NCI-H2107 treated with DMSO at 0.1 percent for 48 hours (cell line): ENCODE results near the gene EPAS1.

Experiments used
- DNase-seq: peaks from one replicate; lab custom pipeline; 2025; ENCODE audit not compliant: unreplicated experiment; lab: John Stamatoyannopoulos, UW

Gene EPAS1

DNA sequence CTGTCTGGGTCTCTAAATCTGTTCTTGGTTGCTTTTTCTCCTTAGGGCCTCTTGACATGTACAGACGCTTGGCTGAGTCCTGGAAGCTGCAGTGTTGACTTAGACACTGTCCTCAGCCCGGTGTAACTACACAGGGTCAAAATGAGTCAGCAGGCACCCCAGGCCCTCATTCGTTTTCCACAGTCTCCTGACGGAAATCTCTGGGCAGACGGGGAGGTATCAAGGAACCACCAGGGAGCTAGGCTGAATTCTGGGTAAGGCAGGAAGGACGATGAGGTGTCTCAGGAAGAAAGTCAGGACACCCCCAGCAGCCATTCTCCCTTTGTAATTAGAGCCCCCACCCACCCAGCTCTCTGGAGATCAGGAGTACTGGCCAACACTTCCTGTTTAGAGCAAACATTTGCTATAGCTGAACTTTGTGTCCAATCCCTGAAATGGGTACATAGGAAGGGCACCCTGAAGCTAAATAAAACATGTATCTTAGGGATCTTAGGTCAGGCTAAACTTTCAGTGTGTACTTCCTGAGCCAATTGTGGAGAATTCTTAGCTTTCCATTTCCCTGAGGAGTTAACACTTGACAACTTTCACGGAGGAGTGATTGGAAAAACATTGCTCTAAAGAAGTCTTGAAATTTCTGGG is 23.9 kb upstream of the EPAS1 start:
- no peak for DNase-seq

GRCh38 chr2:46273919-46274318 is 23.3 kb upstream of the EPAS1 start:
- DNase-seq: no peak

DNA sequence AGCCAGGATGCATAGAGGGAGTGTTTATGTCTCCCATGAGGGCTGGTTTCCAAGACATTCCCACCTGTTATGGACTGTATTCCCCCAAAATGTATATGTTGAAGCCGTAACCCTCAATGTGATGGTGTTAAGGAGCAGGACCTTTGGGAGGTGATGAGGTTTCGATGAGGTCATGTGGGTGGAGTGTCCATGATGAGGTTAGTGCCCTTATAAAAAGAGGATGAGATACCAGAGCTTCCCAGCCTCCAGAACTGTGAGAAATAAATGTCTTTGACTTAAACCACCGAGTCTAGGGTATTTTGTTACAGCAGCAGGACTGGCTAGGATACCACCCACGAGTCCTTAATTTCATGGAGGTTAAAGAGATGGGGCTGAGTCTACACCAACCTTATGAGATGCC is 22.6 kb upstream of the EPAS1 start:
- no peak for DNase-seq

DNA sequence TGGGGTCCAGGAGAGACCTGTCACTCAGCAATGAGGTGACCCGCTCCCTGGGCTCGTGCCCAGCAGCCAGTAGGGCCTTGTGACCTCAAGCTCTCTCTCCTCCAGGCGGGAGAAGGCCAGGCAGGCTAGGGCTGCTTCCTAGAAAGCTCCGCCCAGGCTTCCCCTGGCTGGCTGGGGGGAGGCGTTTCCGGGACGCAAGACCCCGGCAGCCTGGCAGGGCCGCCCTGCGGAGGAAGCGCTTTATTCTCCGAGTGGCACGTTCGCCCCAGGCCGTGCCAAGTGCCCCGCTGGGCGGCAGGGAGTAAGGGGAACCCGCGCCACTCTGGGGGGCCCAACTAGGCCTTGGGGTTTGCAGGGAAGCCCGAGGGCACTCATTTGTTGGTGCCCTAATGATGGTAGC is 21.2 kb upstream of the EPAS1 start:
- DNase-seq: no peak

- DNase-seq: no peak
Measured at GRCh38 chr2:46276642-46277041, 20.6 kb upstream of the EPAS1 start.

- DNase-seq: no peak
Measured at GRCh38 chr2:46277431-46278190, 19.6 kb upstream of the EPAS1 start.

- no peak for DNase-seq
Measured at GRCh38 chr2:46278952-46279351, 18.3 kb upstream of the EPAS1 start.

- no peak for DNase-seq
Measured at GRCh38 chr2:46281939-46282338, 15.3 kb upstream of the EPAS1 start.

DNA sequence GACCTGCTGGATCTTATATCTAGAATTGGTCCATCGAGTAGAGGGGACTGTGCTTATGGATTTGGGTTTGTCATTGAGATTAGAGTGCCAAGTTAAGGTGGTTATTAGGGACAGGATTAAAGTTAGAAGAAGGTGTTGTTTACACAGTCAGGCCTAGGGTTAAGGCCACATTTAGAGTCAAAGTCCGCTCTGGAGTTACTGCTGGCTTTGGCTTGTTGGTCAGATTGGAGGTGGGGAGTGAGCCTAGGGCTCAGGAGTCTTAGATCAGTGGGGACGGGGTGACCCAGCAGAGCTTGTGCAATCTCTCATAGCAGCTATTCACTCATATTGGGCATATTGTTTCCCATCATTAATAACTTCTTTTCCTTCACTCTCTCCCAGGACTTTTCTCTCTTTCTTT is 13.5 kb upstream of the EPAS1 start:
- no peak for DNase-seq

DNA sequence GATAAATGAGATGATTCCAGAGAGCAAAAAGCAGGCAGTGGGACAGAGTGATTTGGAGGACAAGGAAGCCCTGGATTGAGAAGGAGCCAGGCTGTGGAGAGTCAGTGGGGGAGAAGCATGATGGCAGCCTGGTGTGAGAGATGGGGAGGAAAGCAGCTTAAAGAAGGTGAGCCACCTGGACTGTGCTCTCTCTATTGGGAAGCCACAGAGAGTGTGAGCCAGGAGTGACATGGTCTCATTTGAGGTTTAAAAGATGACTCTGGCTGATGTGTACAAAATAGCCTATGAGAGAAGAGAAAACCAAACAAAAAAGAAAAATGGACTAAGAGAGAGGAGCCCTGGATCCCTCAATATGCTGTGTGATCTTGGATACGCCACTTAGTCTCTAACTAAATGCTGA is 12.9 kb upstream of the EPAS1 start:
- no peak for DNase-seq

DNA sequence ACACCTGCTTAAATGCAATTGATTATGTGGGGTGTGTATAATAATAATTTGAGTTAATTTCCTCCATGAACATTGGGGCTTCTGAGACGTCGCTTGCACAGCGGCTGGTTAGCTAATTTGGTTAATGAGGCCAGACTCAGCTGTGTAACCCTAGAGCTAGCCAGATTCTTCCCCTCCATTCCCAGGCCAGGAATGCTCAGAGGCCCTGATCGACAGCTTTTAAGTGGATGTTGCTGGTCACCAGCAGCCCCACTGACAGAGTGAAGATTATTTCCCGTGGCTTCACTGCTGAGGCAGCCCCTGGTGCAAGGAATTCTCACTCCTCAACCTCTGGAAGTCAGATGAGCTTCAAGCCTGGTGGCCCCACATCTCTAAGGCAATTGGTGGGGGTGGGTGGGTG is 12.4 kb upstream of the EPAS1 start:
- no peak for DNase-seq

GRCh38 chr2:46286715-46287114 is 10.5 kb upstream of the EPAS1 start:
- no peak for DNase-seq

- no peak for DNase-seq
Measured at GRCh38 chr2:46290078-46290477, 7.1 kb upstream of the EPAS1 start.

DNA sequence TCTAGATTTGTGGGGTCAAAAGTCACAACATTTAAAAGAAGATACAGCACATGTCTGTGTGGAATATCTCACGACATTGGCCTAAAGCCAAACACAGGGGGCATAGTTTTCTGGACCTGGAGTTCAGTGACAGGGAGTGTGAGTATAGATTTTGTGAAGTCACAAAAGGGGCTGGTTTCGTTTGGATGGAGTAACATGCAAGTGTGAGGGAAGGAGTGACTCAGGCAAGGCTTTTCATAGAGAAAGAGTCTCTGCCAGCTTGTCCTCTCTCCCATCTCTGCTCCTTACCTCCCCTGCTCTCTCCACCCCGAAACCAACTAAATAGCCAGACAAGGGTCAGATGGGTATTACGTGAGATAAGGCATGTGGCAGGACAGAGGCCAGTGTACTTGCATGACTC is 3.7 kb upstream of the EPAS1 start:
- DNase-seq: no peak

GRCh38 chr2:46294176-46294836 is 2.9 kb upstream of the EPAS1 start:
- DNase-seq: no peak

DNA sequence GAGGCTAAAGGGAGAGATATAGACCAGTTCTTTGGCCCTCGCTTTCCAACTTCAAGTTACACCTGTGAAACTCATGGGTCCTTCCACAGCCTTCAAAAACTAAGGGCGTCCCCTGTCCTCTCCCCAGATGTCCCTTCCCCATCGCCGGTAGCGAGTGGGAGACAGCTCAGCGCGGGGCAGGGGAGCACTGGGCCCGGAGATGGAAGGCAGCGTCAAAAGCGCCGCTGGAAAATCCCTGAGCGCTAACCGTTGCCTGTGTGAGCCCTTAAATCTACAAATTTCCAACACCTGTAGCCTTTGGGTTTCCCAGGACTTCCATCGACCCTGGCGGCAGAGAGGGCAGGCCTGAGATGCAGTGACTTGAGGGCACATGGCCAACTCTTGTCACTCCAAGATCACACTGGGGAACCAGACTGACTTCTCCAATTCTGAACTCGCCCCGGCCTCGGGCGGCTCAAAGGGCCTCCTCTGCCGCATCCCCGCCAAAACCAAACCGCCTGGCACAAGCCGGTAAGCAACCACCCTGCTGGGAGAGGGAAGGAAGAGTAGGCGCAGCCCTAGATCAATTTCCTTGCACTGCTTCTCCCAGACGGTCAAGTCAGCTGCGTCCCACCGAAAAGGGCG is 879 bp upstream of the EPAS1 start:
- DNase-seq: no peak

- no peak for DNase-seq
Measured at GRCh38 chr2:46297546-46298271, 502 bp downstream of the EPAS1 start.

GRCh38 chr2:46298272-46298521 is 990 bp downstream of the EPAS1 start:
- DNase-seq: no peak

- no peak for DNase-seq
Measured at GRCh38 chr2:46298522-46299353, 1.5 kb downstream of the EPAS1 start.

GRCh38 chr2:46299365-46300263 is 2.4 kb downstream of the EPAS1 start:
- no peak for DNase-seq
